ENCODE measurements around the gene EVI2B. TPM values are rescaled to one million over a fixed set of nuclear protein-coding genes. Genes with fewer than 3 reads are reported as not detected.
"Not testable (repeated sequence)": the region's sequence is repeated elsewhere in the genome, so short reads cannot be mapped to it uniquely, and the experiment has no call there.

EVI2B gene
- polyA plus RNA-seq, 3 donors: 2.7 to 4.3 (median 3.4) TPM

DNA sequence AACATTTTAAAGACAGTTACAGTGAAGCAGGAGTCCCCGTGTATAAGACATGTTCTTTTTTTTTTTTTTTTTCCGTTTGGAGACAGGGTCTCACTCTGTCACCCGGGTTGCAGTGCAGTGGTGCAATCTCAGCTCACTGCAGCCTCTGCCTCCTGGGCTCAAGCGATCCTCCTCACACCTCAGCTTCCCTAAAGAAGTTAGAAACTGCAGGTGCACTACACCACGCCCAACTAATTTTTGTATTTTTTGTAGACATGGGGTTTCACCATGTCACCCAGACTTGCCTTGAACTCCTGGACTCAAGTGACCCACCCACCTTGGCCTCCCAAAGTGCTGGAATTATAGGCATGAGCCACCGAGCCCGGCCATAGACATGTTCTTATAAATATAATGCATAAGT is 3.0 kb downstream of the EVI2B start:
- no peak for DNase-seq (ENCODE audit: low read depth in 3 of 3, low spot score in 2 of 3)

DNA sequence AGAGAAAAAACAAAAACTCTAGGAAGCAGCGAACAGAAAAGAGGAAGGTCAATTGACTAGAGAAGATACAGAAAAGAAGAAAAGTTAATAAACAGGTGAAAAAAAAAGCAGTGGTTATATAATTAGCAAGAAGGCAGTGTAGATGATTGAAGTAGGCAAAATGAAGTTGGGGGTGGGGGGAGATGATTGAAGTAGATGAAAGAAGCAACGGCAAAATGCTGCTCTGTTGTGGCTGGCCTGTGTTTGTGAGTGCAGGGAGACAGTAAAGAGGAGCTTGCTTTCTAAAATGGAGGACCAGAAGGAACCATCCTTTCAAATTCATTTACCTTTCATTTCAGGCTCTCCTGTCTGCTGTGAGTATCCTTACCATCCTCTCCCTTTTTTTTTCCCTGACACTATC is 3.6 kb downstream of the EVI2B start:
- no peak for DNase-seq (ENCODE audit: low read depth in 3 of 3, low spot score in 2 of 3)

DNA sequence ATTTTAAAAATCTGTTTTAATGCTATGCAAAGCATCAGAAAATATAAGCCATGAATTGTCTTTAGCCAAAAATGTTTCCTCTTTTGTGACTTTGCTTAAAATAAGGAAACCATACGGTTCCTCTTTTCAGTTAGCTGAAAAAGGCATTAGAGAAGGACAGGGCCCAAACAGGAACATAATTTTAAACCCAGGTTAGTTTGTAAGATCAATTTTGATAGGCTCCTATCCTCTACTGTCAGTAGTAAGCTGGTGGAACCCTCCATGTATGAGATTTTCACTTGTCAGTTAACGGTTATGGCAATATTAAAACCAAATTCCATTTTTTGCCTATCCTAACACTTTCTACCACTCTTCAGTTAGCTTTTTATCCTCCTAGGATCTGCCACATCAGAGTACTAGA is 4.3 kb downstream of the EVI2B start:
- no peak for DNase-seq (ENCODE audit: low read depth in 3 of 3, low spot score in 2 of 3)

DNA sequence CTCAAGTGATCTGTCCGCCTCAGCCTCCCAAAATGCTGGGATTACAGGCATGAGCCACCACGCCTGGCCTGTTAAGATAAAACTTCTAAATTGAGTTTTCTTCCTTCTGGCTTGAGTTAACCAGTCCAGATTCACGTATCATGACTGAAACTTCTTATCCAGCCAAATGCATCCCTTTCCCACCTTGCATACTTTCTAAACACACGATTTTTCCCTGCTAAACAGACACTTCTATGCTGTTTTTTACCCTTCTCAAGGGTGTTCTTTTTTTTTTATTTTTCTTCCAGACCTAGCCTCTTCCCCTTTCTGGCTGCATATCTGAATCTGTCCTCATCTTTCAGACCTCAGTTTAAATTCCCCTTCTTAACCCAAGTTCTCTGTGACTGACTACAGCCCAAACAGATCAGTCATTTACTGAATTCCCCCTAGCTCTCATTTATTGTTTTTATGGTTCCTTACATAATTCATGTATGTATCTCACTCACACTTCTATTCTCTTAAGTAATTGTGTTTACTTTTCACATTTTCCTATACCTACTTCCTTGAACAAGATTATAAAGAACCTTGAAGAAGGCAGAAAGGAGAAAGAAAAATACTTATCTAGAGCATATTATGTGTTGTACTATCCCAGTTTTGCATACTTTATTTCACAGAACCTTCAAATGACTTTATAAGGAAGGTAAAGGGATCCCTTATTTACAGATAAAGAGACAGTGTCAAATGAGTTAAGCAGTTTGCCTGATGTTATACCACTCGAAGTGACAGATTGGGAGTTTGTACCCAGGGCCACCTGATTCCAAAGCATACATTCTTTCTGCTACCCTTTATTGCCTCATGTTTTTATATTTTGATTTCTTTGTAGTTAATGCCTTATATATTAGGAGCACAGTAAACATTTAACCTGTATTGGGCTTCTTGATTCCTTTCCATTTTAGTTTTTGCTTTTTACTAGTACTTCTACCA is 5.2 kb downstream of the EVI2B start:
- no peak for DNase-seq (ENCODE audit: low read depth in 3 of 3, low spot score in 2 of 3)

DNA sequence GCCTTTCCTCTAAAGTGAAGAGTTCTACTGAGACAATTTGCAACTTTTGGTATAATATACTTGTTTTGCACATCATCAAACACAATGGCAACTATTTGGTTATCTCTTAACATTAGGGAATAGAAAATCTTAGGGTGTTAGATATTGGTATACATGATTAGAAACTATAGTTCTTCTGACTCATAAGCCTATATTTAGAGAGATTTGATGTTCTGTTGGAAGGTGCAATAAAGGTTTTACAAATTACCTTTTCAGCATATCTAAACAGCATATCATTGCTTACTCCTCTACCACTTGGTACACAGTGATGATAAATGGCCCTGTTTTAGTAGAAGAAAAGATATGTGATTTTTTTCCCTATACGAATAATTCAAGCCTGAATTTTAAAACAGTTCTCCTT is 6.2 kb downstream of the EVI2B start:
- DNase-seq (ENCODE audit: low read depth in 3 of 3, low spot score in 2 of 3): no peak

DNA sequence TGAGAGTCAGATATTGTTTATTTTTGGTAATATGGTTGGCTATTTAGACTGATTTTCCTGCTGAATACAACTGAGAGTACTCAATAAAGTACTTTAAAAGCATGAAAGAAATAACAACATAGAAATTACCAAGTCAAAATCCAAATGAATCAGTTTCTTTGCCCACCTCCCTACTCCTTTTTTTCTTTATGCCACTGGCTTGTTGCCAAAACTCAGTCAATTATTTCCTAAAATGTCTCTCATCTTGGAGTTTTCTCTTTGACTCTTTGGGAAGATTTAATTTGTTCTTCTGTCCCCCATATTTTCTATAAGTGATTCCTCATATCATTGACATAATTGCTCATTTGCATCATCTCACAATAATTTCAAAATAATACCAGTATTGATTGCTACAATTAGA is 14.2 kb downstream of the EVI2B start:
- no peak for DNase-seq (ENCODE audit: low read depth in 3 of 3, low spot score in 2 of 3)

DNA sequence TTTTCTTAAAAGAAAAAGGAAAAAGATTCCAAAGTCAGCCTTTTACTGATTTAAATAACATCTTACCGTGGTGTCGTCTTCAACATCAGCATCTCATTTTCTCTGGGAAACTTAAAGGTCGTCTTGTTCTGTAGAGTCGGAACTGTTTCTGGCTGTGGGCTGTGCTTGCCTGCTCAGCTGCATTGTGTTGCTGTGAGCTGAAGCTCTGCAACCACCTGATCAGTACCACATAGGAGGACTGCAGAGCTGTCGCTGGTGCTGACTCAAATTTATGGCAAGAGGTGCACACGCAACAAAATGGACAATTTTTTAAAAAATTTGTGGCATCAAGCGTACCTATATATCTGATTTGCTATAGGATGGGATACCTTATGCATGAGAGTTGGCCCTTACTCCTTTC is 16.8 kb downstream of the EVI2B start, which contains the start of gene OMG:
TSS of gene OMG (minus strand) at position 150 of the 400 bp plus-strand sequence. CDS start 908 bp downstream, outside the sequence.
- DNase-seq (ENCODE audit: low read depth in 3 of 3, low spot score in 2 of 3): no peak

DNA sequence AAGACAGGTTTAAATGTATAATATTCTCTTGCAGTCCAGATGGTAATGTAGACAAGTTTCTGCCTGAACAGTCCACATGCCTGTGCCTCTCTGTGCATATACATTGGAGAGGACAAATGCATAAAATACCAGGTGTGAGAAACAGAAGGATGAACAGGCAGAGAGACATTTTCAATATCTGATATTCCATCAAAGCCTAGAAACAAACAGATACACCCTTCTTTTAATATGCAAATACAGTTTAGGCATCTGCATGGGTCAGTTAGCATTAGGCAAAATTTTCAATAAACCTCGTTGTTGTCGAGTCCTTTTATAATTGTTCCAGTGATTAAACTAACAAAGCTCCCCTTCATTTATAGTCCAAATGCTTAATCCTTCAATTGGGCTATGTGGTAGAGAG is 17.7 kb downstream of the EVI2B start:
- no peak for DNase-seq (ENCODE audit: low read depth in 3 of 3, low spot score in 2 of 3)

DNA sequence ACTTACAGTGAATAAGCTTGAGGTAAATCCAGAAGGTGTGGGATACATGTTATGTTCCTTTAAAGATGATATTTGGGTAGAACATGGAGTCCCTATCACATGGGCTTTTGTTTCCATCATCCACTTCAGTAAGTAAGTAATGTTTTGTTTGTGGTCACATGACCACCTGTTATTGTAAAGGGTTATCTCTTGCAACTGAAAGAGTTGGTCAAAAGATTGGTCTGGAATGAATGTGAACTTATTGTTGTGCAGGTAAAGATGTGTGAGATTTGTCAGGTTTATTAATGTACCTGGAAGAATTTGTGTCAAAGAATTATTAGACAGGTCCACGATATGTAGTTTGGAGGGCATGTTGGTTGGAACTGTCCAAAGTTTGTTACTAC is 18.4 kb downstream of the EVI2B start:
- no peak for DNase-seq (ENCODE audit: low read depth in 3 of 3, low spot score in 2 of 3)

DNA sequence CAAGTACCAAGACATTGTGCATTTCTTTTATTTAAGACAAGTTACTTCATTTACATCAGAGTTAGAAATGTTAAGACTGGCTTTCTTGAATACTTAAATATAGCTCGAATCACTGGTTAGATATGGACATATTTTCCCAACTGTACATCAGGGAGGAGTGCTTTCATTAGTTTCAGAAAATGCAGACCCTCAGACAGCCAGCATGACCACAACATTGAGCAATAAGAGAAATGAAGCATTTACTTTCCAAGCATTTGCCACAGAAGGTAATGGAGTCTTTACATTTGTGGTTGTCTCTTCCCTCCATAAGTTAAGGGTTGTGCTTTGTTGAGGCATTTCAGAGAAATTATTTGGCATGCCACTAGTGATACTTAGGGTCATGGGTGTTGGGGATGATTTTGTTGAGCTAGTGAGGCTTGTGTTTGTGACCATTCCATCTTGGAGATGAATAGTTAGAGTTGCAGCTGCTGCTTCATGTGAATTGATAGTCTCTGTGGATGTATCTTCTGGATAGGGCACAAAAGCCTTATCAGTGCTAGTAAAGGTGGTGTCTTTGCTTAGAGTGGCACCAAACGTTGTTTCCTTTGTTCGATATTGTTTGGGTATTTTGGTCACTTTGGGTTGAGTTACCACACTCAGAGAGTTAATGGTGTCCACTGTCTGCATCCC is 18.9 kb downstream of the EVI2B start:
- DNase-seq (ENCODE audit: low read depth in 3 of 3, low spot score in 2 of 3): no peak

DNA sequence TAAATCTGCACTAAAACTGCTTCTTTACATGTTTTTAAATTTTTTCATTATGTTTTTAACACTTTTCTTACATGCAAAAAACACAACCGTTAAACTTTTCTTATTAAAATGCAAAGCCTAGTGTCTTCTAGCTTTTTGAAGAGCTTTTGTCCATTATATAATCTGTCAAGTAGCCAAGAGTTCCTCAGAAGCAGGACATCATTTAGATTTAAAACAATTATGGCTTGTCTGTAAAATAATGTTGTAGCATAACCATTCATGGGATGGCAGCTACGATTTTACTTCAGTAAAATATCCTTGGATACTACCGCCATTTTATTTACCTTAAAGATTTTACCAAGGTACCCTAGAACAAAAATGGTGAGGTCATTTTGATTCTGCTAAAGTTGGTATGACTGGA is 19.6 kb downstream of the EVI2B start:
- DNase-seq (ENCODE audit: low read depth in 3 of 3, low spot score in 2 of 3): no peak

DNA sequence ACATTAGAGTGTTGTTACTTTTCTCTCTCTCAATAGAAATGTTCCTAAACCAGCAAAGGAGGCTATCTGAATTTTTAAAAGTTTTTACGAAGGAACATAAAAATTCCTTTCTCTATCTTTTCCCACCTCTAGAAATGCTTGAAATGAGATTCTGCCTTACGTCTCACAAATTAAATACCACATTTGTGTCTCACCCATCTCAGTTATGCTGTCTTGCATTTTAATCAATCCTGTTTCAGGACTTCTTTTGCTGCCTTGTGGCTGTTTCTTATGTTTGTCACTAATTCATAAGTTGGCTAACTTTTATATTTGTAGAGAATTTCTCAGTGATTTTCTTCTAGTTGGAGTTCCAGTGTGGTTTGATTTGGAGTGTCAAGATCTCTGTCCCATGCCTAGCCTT is 20.3 kb downstream of the EVI2B start:
- DNase-seq (ENCODE audit: low read depth in 3 of 3, low spot score in 2 of 3): no peak

DNA sequence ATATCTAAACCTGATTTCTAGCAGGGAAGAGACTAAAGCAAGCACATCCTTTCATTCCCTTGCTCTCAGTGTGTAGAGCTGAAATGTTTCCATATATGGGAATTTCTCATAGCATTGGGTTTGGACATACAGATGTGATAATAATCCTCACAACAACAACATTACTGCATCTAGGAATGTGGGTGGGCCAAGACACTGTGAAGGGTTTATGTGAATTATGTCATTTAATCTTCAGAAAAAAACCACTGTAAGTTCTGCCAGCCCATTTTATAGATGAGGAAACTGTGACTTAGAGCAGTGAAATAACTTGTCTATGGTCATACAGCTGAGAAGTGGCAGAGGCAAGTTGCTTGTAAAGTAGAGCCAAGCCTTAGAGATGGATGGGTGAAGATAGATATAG is 22.0 kb downstream of the EVI2B start:
- no peak for DNase-seq (ENCODE audit: low read depth in 3 of 3, low spot score in 2 of 3)

DNA sequence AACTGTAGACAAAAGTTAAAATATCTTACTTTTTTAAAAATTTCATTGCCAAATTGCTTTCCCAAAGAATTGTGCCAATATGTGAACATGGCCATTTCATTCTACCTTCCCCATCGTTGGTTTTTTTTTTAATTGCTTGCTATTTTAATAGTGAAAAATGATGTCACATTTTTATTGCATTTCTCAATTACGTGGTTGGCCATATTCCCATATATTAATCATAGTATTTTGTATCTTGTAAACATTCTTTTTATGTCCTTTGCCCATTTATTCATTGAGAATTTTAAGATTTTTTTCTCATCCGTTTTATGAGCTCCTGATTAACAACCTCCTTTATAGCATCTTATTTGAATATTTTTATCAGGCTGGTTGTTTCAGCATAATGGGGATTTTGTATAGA is 24.1 kb downstream of the EVI2B start:
- no peak for DNase-seq (ENCODE audit: low read depth in 3 of 3, low spot score in 2 of 3)

DNA sequence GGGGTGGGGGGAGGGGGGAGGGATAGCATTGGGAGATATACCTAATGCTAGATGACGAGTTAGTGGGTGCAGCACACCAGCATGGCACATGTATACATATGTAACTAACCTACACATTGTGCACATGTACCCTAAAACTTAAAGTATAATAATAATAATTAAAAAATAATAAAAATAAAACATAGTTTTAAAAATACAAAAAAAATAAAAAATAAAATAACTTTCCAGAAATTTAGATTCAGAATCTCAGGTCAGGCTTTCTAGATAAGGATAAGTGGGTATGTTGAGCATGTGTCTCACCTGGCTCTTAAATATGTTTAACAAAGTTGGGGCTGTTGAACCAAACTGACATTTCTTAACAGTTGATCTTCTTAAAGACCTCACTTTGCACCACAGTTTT is 25.9 kb downstream of the EVI2B start:
- not testable (repeated sequence) for DNase-seq (ENCODE audit: low read depth in 3 of 3, low spot score in 2 of 3)

DNA sequence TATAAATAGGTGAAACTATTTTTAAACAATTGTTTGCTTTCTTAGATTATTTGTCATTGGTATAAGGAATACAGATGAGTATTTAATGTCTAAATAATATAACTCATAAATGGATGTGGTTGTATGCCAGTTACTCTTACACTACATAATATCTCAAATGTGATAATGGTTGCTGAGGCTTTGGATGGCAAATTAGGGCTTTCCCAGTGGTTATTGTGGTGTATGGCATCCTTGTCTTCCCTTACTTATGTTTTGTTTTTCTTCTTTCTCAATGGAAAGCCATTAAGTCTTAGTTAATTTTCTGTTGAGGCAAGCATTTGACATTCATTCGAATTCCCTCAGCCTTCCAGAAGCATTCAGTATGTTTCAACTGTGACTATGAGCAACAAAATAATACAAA is 27.3 kb downstream of the EVI2B start:
- DNase-seq (ENCODE audit: low read depth in 3 of 3, low spot score in 2 of 3): no peak

DNA sequence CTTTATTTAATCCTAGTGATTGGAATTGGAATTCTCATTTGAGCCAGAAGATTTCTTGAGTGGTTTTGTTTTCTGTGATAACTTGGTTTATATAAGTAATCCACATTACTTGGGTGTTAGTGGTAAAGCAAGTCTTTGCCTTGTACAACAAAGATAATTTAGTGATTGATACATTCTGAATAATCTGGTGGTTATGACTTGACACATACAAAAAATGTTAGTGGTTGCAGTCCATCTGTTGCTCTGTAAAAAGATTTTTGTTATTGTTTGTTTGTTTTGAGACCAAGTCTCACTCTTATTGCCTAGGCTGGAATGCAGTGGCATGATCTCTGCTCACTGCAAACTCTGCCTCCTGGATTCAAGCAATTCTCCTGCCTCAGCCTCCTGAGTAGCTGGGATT is 30.0 kb downstream of the EVI2B start:
- no peak for DNase-seq (ENCODE audit: low read depth in 3 of 3, low spot score in 2 of 3)

DNA sequence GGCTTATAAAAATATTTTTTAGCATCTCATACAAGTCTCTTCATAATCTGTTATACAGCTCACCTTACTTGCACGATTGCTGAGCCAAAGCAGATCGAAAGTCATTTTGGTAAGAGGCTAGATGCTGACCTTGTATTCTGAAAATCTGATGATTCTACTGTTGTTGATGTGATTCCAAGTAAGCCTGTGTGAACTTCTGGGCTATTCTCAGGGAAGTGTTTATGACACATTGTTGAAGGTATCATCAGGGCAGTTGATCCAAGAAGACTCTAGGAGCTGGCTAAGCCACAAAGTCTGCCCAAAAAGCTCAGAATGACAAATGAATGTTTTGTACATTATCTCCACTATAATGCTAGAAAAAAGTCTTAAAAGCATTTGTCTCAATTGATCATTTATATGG is 32.8 kb downstream of the EVI2B start:
- DNase-seq (ENCODE audit: low read depth in 3 of 3, low spot score in 2 of 3): no peak

DNA sequence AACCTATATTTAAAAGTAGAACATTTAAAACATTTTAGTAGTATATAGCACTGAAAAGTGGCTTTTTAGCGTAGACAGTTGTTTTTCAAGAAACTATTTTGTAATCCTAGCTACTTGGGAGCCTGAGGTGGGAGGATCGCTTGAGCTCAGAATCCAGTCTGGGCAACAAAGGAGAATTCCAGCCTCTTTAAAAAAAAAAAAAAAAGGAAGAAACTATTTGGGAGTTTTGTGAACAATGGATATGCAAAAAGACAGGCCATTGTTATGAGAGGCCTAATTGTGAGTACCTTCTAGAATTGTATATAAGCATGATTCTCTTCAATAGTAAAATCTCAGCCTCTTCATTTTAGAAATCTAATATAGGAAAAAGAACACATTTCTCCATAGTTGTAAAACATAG is 34.5 kb downstream of the EVI2B start:
- no peak for DNase-seq (ENCODE audit: low read depth in 3 of 3, low spot score in 2 of 3)

DNA sequence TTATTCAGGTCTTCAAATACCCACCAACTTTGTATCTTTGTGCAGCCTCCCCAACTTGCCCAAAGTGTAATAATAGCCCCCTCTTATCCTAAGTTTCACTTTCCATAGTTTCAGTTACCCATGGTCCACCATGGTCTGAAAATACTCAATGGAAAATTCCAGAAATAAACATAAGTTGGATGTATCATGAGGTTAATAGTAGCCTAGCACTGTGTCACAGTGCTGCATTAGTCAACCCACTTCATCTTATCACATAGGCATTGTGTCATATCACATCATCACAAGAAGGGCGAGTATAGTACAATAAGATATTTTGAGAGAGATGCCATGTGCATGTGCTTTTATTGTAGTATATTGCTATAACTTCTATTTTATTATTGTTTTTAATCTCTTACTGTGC is 38.7 kb downstream of the EVI2B start:
- no peak for DNase-seq (ENCODE audit: low read depth in 3 of 3, low spot score in 2 of 3)

DNA sequence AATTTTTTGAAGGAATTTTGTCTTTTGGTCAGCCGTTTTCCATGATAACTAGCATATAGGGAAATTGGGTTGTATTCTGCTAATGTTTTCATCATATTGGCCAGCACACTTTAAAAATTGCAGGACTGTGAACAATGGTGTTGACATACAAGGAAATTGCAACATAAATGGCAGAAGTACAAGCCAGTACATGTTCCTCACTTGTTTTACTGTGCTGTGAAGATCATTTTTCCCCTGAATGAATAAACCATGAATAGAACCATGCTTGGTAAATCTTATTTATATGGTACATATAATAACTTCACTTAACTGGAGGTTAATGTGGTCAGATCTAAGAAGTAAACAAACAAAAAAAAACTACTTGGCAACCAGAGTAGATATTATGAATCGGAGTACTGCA is 39.6 kb downstream of the EVI2B start:
- DNase-seq (ENCODE audit: low read depth in 3 of 3, low spot score in 2 of 3): no peak

DNA sequence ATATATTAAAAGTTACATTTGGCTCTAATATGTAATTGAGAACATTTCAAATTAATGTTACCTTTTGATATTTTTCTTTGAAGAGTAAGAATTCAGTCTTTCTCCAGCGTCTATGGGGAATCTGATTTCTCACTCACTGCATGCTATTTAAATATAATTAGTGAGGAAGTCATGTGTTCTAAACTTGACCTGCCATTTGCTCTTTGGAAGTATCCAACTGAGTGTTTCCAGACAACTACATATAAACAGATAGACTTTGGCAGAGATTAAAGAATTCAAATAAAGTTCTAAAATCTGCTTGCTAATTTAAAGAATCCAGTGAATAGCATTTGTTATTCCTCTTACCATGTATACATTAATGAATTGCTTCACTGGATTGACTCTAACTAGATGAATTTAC is 40.3 kb downstream of the EVI2B start:
- no peak for DNase-seq (ENCODE audit: low read depth in 3 of 3, low spot score in 2 of 3)

Data from right renal cortex interstitium (tissue), 3 donors.